ENCODE measurements around the gene PP2D1.

The PP2D1 gene

GRCh38 chr3:20012164-20012563 is at the start of gene PP2D1:
TSS of gene PP2D1 (minus strand) at chr3:20012264. CDS start at chr3:20012072, 192 bp downstream.
- TF ChIP-seq CTCF (IDR thresholded peaks at IDR 0.05; ENCODE audit: control extremely low read depth, extremely low read depth, low read depth, missing control alignments): no peak
- POLR2A ChIA-PET: no interaction called here
- no peak for DNase-seq (ENCODE audit: extremely low spot score)
- CTCF ChIA-PET: no interaction called here

- TF ChIP-seq CTCF (IDR thresholded peaks at IDR 0.05; ENCODE audit: control extremely low read depth, extremely low read depth, low read depth, missing control alignments): no peak
- no peak for DNase-seq (ENCODE audit: extremely low spot score)
- POLR2A ChIA-PET: no interaction called here
- CTCF ChIA-PET: no interaction called here
These were observed 49.1 kb upstream of the PP2D1 start for GRCh38 chr3:20060974-20061685.

GRCh38 chr3:20059929-20060328 is 47.9 kb upstream of the PP2D1 start:
- no peak for TF ChIP-seq CTCF (IDR thresholded peaks at IDR 0.05; ENCODE audit: control extremely low read depth, extremely low read depth, low read depth, missing control alignments)
- POLR2A ChIA-PET: no interaction called here
- CTCF ChIA-PET: no interaction called here

GRCh38 chr3:20057612-20058180 is 45.6 kb upstream of the PP2D1 start:
- ChIA-PET POLR2A (no interaction called here), CTCF (interaction anchor here (0.8 kb wide), 1 partner anchor 17 kb away, joined by 3 read pairs; no protein-coding TSS in a partner anchor)

More at GRCh38 chr3:20059929-20060328, 47.9 kb upstream of the PP2D1 start:
- DNase-seq (ENCODE audit: extremely low spot score): no peak

GRCh38 chr3:20056725-20057611 is 44.9 kb upstream of the PP2D1 start:
- no peak for DNase-seq (ENCODE audit: extremely low spot score)
- no peak for TF ChIP-seq CTCF (IDR thresholded peaks at IDR 0.05; ENCODE audit: control extremely low read depth, extremely low read depth, low read depth, missing control alignments)
- ChIA-PET POLR2A (no interaction called here), CTCF (interaction anchor here (0.8 kb wide), 1 partner anchor 16 kb away, joined by 3 read pairs; no protein-coding TSS in a partner anchor)

More at GRCh38 chr3:20057612-20058180, 45.6 kb upstream of the PP2D1 start:
- TF ChIP-seq CTCF (IDR thresholded peaks at IDR 0.05; ENCODE audit: control extremely low read depth, extremely low read depth, low read depth, missing control alignments): no peak
- no peak for DNase-seq (ENCODE audit: extremely low spot score)

- ChIA-PET CTCF (interaction anchor here (1.2 kb wide), 1 partner anchor 15 kb away, joined by 4 read pairs; no protein-coding TSS in a partner anchor), POLR2A (no interaction called here)
- no peak for DNase-seq (ENCODE audit: extremely low spot score)
- TF ChIP-seq CTCF (IDR thresholded peaks at IDR 0.05; ENCODE audit: control extremely low read depth, extremely low read depth, low read depth, missing control alignments): no peak
These were observed 43.8 kb upstream of the PP2D1 start for GRCh38 chr3:20055842-20056241.
